Mucosa of gallbladder (tissue), 1 donor: ENCODE results near the gene RAP2B. TPM values are rescaled to one million over a fixed set of nuclear protein-coding genes. Genes with fewer than 3 reads are reported as not detected.
"Not testable (repeated sequence)": the region's sequence is repeated elsewhere in the genome, so short reads cannot be mapped to it uniquely, and the experiment has no call there.

Experiments used
- DNase-seq: peaks from one replicate; pipeline ENCODE4 v3.0.0-alpha.2; 2020; ENCODE audit warnings: low spot score
- total RNA-seq: library from RNA; stranded (reverse); gene quantifications from one replicate; pipeline ENCODE4 v1.2.1, GENCODE V29; 2021
- donor health status: DM: no; HTN: no; CAD: no.

The RAP2B gene
- total RNA-seq, 1 donor from 2014 or later: 14.5 TPM

GRCh38 chr3:153193786-153194476 is 31.9 kb downstream of the RAP2B start:
- not testable (repeated sequence) for DNase-seq

- DNase-seq: no peak
Observed at GRCh38 chr3:153195349-153195879, 33.4 kb downstream of the RAP2B start.

- no peak for DNase-seq
Observed at GRCh38 chr3:153209596-153209995, 47.6 kb downstream of the RAP2B start.

- no peak for DNase-seq
Observed at GRCh38 chr3:153210146-153210545, 48.1 kb downstream of the RAP2B start.

- DNase-seq: no peak
Observed at GRCh38 chr3:153210660-153211059, 48.6 kb downstream of the RAP2B start.

GRCh38 chr3:153215497-153215896 is 53.5 kb downstream of the RAP2B start:
- no peak for DNase-seq

DNA sequence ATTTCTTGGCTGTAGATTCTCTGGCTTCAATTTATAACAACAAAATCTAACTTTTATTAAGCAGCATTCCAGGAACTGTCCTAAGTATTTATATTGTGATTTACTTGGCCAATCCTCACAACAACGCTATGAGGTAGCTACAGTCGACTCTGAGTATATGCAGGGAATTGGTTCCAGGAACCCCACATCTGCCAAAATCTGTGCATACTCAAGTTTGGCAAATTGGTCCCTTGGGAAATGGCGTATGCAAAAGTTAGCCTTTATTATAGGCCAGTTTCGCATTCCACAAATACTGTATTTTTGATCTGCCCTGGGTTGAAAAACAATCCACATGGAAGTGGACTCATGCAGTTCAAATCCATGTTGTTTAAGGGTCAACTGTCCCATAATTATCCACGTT is 53.9 kb downstream of the RAP2B start:
- DNase-seq: no peak

DNA sequence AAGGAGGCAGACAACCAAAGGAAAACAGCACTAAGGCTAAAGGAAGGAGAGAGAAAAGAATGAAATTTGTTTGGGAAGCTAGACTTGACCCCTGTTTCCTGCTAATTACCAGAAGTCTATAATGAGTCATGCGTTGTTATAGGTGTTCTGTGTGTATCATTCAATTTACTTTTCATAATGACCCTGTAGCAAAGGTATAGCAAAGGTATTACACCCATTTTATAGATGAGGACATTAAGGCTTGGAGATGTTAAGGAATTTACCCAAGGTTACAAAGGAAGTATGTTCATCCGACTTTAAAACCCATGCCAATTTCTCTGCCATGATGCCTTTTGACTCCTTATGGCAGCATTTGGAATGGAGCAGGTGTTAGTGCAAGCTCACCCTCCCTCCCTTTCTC is 54.9 kb downstream of the RAP2B start:
- DNase-seq: no peak

DNA sequence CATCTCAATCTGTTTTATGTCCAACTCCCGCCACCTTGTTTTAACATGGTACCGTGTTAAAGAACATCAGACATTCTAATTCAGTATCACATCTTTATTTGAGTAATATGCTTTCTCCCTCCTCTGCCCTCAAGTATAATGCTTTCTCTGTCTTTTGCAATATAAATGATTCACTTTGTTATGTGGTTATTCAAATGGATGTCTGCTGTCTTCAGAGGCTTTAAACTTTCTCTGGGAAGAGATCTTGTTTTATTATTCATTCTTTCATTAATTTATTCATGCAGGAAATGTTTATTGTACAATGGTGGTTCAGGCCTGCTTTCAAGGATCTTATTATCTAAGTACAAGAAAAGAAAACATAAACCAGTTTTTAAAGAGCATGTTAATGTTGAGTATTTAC is 57.1 kb downstream of the RAP2B start:
- DNase-seq: no peak
